IgD-negative memory B cell (primary cell): Measurements from ENCODE around the gene CXXC5. TPM values are rescaled to one million over a fixed set of nuclear protein-coding genes. Genes with fewer than 3 reads are reported as not detected.

Experiments
- H3K27ac Mint-ChIP-seq, 3 donors: one replicate each; pipeline ENCODE4 v1.8.0; 2020 to 2022; ENCODE audit warnings: mild to moderate bottlenecking in 3 of 3, mixed read lengths in 3 of 3, moderate library complexity in 1 of 3
- H3K27me3 Mint-ChIP-seq: one replicate; pipeline ENCODE4 v1.8.0; 2021; ENCODE audit warnings: mixed read lengths
- H3K36me3 Mint-ChIP-seq: one replicate; pipeline ENCODE4 v1.8.0; 2020; ENCODE audit warnings: mild to moderate bottlenecking, mixed read lengths
- H3K4me1 Mint-ChIP-seq, 3 donors: one replicate each; pipeline ENCODE4 v1.8.0; 2020 to 2022; ENCODE audit warnings: mixed read lengths in 3 of 3, mild to moderate bottlenecking in 1 of 3
- H3K4me3 Mint-ChIP-seq, 4 donors: one replicate each; pipeline ENCODE4 v1.8.0; 2020 to 2022; ENCODE audit warnings: mild to moderate bottlenecking in 4 of 4, mixed read lengths in 4 of 4, moderate library complexity in 3 of 4
- H3K9me3 Mint-ChIP-seq, 3 donors: one replicate each; pipeline ENCODE4 v1.8.0; 2020 to 2021; ENCODE audit warnings: mixed read lengths in 3 of 3, mild to moderate bottlenecking in 1 of 3
- polyA plus RNA-seq: library from polyadenylated mRNA; unstranded; fragments of 300-500 nt; fragmentation: Illumina TruSeq; gene quantifications from one replicate; pipeline ENCODE4 v1.2.3, GENCODE V29; 2021

The CXXC5 gene
- polyA plus RNA-seq, 1 donor from 2014 or later: 447 TPM

DNA sequence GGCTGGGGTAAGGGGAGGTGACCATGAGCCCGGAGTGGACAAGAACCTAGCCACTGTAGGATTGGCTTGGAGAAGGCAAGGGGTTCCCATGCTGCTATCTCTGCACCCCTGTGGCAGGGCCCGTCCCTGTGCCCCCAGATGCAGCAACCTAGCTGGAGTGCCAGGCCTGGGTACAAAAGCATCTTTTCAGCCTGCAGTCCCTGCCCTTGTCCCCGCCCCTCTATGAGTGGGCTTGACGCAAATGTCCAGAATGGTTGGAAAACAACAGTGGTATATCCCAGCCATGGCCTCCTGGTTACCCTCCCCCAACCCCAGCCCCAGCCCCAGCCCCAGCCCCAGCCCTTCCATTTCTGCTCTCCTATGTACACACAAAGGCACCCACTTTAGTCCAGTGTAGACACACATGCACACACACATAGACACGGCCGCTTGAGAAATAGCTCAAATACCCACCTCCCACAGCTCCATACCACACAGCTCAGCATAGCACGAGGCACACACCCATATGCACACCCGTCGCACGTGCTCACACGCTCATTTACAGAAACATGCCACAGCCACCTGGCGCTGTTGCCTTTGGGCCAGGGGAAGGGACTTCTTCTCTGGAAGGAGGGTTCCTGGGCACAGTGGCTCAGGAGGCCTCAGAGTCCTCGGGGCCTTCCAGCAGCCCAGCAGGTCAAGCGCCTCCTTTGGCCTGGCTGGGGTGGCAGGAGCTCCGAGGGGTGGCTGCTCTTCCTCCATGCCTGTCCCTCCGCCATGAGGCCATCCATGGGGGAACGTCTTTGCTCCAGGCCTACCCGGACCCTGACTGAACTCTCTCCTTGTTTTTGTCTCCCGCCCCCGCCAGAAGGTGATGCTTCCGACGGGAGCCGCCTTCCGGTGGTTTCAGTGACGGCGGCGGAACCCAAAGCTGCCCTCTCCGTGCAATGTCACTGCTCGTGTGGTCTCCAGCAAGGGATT, 34.1 kb downstream of the CXXC5 start:
- Mint-ChIP-seq H3K9me3 (no peaks in the 10 kb centered on the region), H3K27me3 (no peaks in the 10 kb centered on the region), H3K4me1 (peaks cover 21 to 36% (median 35%) of the 10 kb centered on the region in 3 donors), H3K4me3 (peak overlapping the region in 2 of 4 donors; percentile 14 to 17), H3K27ac (peak overlapping the region in 2 of 3 donors; percentile 53 to 86), H3K36me3 (no peaks in the 10 kb centered on the region)

DNA sequence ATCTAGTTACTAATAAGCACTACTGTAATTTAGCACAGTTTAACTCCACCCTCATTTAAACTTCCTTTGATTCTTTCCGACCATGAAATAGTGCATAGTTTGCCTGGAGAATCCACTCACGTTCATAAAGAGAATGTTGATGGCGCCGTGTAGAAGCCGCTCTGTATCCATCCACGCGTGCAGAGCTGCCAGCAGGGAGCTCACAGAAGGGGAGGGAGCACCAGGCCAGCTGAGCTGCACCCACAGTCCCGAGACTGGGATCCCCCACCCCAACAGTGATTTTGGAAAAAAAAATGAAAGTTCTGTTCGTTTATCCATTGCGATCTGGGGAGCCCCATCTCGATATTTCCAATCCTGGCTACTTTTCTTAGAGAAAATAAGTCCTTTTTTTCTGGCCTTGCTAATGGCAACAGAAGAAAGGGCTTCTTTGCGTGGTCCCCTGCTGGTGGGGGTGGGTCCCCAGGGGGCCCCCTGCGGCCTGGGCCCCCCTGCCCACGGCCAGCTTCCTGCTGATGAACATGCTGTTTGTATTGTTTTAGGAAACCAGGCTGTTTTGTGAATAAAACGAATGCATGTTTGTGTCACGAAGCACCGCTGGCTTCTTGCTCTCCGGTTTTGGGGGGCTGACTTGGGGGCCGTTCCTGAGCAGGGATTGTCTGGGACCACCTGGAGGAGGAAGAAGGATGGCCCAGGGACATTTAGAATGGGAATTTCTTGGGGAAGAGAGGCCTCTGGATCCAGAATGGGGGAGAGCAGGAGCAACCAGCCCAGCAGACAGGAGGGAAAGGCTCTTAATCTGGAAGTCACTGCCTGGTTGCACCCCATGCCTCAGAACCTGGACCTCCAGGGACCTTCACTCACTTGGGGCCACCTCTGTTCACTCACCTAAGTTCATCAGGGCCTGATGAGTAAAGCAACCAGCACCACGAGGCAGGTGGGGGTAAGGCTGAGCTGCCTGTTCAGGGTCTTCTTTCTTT, 35.4 kb downstream of the CXXC5 start:
- Mint-ChIP-seq H3K9me3 (no peaks in the 10 kb centered on the region), H3K36me3 (no peaks in the 10 kb centered on the region), H3K27me3 (no peaks in the 10 kb centered on the region), H3K4me1 (peaks cover 17 to 37% (median 34%) of the 10 kb centered on the region in 3 donors), H3K27ac (peak overlapping the region; percentile 46 to 86 (median 75)), H3K4me3 (peak overlapping the region in 2 of 4 donors; percentile 22 to 49)

DNA sequence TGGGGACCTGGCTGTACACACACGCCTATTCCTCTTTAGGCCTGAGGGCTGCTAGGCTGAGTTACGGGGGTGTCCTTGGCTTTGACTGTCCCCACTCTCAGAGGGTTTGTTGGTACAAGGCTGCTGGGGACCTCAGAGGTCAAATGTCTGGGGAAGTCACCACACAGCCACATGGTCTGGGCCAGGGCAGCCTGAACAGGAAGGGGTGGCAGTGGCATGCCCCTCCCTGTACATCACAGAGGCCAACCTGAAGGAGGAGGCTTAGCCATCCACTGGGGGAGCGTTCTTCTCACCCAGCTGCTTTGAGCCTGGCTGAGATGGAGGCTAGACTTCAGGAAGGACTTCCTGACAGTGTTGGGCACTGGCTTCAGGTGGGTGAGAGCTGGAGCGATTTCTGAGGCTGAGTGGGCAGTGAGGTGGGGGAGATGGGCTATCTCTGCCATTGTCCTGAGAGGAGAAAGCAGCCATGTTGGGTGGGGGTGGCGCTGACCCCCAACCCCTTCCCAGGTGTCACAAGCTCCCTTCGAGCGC, 36.3 kb downstream of the CXXC5 start:
- no peaks in the 10 kb centered on the region for H3K9me3 Mint-ChIP-seq
- H3K27me3 Mint-ChIP-seq: no peaks in the 10 kb centered on the region
- H3K27ac Mint-ChIP-seq: peak overlapping the region in 2 of 3 donors; percentile 82 to 86
- H3K36me3 Mint-ChIP-seq: no peaks in the 10 kb centered on the region
- H3K4me1 Mint-ChIP-seq: peaks cover 23 to 41% (median 41%) of the 10 kb centered on the region in 3 donors
- H3K4me3 Mint-ChIP-seq: peak overlapping the region in 3 of 4 donors; percentile 12 to 28 (median 22)

DNA sequence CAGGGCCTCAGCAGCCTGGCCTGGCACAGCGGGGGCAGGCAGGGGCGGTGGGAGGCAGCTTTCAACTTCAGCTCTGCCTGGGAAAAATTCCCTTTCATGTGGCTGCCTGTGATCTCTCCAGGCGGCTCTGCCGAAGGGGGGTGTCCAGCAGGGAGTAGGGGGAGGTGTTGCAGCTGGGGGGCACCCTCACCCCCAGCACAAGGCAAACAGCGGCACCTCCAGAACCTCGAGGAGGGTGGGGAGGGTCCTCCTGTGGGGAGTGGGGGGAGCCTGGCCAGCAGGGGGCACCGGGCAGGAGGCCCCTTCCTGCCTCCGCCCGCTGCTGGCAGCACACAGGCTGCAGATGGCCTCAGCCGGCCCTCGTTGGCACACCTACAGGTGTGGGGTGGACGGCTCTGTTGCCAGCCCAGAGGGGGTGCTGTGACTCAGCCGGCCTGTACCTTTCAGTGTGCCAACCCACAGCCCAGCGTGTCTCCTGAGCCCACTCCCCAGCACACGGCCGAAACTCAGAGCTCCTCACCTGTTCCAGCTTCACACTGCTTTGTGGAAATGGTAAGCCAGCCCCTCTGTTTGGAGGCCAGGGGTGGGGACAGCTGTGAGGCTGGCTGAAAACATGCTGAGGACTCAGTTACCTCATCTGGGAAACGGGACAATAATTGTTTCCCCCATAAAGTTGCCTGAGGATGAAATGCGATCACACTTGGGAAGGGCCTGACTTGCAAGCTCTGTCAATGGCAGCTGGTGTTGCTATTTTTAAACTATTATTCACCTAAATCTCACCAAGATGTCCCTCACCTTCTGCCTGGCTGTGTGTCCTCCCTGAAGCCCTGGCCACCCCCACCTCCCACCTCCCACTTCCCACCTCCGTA, 37.0 kb downstream of the CXXC5 start:
- Mint-ChIP-seq H3K36me3 (no peaks in the 10 kb centered on the region), H3K9me3 (no peaks in the 10 kb centered on the region), H3K4me3 (peak overlapping the region in 2 of 4 donors; percentile 28 to 92), H3K4me1 (peaks cover 27 to 43% (median 42%) of the 10 kb centered on the region in 3 donors), H3K27me3 (no peaks in the 10 kb centered on the region), H3K27ac (peak overlapping the region; percentile 23 to 86 (median 82))

DNA sequence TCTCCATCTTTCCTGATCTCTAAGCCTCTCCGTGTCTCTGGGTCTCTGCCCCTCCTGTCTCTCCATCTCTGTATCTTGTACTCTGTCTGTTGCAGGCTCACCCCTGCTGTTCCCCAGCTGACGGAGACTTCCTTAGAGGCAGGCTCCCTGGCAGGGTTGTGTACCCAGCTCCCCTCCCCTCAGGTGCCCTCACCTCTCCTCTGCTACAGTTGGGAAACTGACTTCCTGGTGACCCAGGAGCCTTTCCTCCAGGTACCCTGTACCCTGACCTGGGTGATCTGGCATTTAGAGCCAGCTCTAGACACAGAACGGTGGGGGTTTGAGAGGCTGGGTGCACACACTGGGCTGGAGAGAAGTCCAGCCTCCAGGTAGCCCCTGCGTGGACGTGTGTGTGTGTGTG, 37.7 kb downstream of the CXXC5 start:
- Mint-ChIP-seq H3K4me1 (peaks cover 29 to 44% (median 44%) of the 10 kb centered on the region in 3 donors), H3K4me3 (peak overlapping the region in 2 of 4 donors; percentile 28 to 92), H3K27ac (peak overlapping the region in 2 of 3 donors; percentile 36 to 54), H3K9me3 (no peaks in the 10 kb centered on the region), H3K27me3 (no peaks in the 10 kb centered on the region), H3K36me3 (no peaks in the 10 kb centered on the region)

DNA sequence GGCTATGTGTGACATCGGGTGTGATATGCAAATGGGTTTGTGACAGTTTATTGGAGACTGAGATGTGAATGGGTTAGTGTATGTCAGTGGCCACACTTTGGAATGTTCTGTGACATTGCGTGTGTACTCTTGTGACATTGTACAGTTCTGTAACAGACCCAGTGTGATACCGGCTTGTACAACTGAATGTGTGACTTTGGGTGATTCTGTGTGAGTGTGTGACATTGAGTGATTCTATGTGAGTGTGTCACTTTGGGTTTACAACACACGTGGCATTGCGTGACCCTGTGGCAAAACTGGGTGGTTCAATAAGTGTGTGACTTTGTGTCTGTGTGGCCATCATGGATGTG, 38.2 kb downstream of the CXXC5 start:
- peak overlapping the region; percentile 36 to 83 (median 54) for H3K27ac Mint-ChIP-seq
- peak overlapping the region in 2 of 4 donors; percentile 64 to 67 for H3K4me3 Mint-ChIP-seq
- H3K9me3 Mint-ChIP-seq: no peaks in the 10 kb centered on the region
- no peaks in the 10 kb centered on the region for H3K36me3 Mint-ChIP-seq
- no peaks in the 10 kb centered on the region for H3K27me3 Mint-ChIP-seq
- H3K4me1 Mint-ChIP-seq: peaks cover 29 to 44% (median 44%) of the 10 kb centered on the region in 3 donors

DNA sequence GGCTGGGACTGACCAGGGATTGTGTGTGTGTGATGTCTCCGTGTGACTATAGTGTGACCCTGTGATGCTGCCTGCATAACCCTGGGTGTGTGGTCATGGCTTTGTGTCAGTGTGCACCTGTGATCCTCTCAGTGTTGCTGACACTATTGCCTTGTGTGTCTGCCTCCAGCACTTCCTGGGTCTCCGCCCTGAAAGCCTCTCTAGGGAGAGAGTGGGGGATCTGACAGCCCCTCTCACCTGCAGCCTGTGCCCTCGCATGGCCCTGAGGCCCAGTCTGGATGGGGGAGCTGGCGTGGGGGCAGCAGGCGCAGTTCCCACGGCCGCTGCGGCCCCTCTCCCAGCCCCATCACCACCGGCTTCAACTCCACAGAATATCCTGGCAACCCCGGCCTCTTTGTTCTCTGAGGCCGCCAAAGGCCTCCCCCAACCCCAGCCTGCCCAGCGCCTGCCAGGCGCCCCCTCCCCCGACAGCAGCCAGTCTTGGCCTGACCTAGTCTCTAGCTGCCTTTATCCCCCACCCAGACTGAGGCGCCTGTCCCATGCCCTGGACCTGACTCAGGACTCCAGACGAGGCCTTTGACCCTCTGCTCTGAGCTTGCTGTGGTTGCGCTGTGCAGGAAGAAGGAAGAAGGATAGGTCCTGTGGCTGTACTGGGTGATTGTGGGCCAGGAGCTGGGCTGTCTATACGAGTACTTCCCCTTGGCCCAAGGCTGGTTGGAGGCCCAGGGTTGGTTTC, 38.7 kb downstream of the CXXC5 start:
- Mint-ChIP-seq H3K4me3 (peak overlapping the region in 2 of 4 donors; percentile 64 to 67), H3K4me1 (peaks cover 29 to 44% (median 44%) of the 10 kb centered on the region in 3 donors), H3K27ac (peak overlapping the region; percentile 36 to 84 (median 54)), H3K9me3 (no peaks in the 10 kb centered on the region), H3K36me3 (no peaks in the 10 kb centered on the region), H3K27me3 (no peaks in the 10 kb centered on the region)

DNA sequence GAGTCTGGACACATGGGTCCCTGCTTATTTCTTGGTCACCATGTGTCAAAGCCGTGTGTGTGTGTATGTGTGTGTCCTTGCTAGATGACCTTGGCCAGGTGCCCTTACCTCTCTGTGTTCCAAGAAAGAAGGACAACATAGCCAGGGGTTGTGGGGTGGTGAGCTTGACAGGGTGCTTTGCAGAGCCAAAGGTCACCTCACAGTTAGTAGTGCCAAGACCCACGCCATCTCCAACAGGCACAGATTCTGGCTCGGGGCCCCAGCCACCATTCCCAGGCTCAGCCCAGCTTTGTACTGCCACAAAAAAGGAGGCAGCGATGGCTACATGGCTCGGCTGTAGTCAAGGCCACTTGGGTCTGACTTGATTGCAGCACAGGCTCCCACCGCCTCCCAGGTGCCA, 39.5 kb downstream of the CXXC5 start:
- H3K27ac Mint-ChIP-seq: peak overlapping the region; percentile 36 to 84 (median 54)
- H3K4me1 Mint-ChIP-seq: peaks cover 29 to 44% (median 41%) of the 10 kb centered on the region in 3 donors
- H3K27me3 Mint-ChIP-seq: no peaks in the 10 kb centered on the region
- peak overlapping the region in 1 of 4 donors; percentile 27 for H3K4me3 Mint-ChIP-seq
- H3K36me3 Mint-ChIP-seq: no peaks in the 10 kb centered on the region
- H3K9me3 Mint-ChIP-seq: no peaks in the 10 kb centered on the region

DNA sequence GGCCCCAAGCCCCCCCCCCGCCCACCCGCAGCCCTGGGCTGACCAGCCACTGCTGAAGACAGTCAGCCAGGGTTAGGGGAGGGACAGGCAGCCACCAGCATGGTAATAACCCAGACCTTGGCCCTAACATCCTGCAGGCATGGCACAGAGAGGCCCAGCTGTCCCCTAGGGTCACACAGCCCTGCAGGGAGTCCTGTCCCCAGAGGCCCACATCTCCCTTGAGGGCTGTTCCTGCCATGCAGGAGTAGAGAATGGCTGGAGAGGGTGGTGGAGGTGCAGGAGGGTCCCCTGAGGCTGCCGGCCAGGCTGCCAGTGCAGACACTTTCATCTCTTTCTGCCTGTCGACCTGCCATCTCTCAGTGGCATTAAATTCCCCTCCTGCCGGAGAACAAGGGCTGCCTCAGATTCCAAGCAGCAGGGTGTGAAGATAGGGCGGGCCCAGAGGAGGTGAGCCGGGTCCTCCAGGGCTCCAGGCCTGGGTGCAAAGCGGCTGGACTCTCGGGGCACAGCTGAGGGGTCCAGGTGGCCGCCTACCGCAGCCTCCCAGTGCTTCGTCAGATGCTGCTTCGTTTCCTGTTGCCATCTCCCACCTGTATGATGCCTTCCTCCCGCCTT, 40.0 kb downstream of the CXXC5 start:
- Mint-ChIP-seq H3K27me3 (no peaks in the 10 kb centered on the region), H3K9me3 (no peaks in the 10 kb centered on the region), H3K36me3 (no peaks in the 10 kb centered on the region), H3K27ac (peak overlapping the region in 2 of 3 donors; percentile 72 to 87), H3K4me3 (peak overlapping the region in 1 of 4 donors; percentile 22), H3K4me1 (peaks cover 26 to 41% (median 36%) of the 10 kb centered on the region in 3 donors)

DNA sequence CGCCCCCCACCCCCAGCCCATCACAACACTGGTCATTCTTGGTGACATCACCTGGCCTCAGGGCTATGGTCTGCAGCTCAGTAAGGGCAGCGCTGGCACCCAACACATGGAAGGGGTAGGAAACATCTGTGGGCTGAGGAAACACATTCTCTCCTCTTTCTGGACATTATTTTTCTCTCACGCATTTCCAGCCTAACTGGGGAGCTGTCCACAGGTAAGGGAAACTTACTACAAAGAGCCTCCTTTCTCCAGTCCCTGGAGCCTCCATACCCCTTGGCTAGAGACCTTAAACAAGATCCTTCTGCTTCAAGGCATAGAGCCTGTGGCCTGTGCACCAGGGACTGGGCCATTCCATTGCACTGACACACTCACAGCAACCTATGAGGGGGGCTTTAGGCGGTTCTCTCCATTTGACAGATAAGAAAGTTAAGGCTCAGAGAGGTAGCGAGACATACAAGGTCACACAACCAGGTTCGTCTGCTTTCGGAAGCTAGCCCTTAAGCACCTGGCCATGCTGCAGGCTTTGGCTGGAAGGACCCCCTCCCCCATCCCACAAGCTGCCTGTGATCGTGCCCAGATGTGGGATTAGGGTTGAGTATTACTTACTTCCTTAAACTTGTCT, 40.7 kb downstream of the CXXC5 start:
- Mint-ChIP-seq H3K4me1 (peaks cover 23 to 37% (median 33%) of the 10 kb centered on the region in 3 donors), H3K27ac (peak overlapping the region; percentile 28 to 87 (median 72)), H3K36me3 (no peaks in the 10 kb centered on the region), H3K4me3 (peak overlapping the region in 3 of 4 donors; percentile 4 to 81 (median 49)), H3K9me3 (no peaks in the 10 kb centered on the region), H3K27me3 (no peaks in the 10 kb centered on the region)

DNA sequence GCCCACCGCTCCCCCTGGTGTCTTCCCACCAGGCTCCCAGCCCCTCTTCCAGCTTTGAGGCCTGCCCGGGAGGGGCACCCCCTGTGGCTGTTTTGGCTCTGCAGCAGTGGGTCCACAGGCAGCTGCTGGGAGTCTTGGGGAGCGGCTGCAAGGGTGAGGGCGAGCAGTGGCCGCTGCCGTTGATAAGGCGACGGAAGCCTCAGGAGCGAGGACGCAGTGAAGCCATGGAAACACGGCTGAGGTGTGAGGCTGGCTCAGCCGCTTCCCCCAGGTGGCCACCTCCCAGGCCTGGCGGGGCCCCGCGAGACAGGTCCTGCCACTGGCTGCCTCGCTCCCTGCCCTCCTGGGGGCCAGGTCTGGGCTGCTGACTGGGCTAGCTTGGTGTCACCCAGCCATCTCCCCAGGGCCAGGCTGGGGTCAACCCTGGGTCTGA, 41.5 kb downstream of the CXXC5 start:
- H3K4me3 Mint-ChIP-seq: peak overlapping the region in 3 of 4 donors; percentile 3 to 79 (median 76)

DNA sequence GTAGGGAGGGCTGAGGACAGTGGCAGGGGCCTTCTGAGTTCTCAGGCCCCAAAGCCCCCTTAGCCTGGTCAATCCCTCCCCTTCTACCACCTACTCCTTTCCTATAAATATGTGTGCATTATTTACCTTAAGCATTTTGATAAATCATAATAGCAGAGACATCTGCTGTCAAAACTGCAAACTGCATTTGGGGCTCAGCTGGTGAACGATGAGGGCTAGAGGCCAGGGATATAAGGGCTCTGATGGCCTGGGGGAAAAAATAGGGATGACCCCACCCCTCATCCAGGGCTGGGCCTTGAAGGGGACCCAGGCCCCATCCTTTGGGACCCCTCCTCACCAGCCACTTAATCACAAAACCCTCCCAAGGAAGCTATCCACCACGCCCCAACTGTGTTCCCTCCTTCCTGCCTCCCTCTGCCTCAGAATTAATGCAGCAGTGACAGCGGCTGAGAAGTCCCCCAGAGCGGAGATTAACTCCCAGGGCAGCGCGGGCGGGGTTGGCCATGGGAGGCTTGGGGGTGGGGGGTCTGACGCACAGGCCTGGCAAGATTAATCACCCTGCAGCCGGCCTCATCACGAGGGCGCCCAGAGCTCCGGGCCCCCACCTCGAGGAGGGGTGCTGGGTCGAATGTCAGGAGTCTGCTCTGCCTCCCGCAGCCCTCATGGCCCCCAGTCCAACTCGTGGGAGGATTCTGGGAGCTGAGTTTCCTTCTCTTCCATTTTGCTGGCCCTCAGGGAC, 42.1 kb downstream of the CXXC5 start:
- H3K9me3 Mint-ChIP-seq: no peaks in the 10 kb centered on the region
- no peaks in the 10 kb centered on the region for H3K27me3 Mint-ChIP-seq
- peak overlapping the region in 3 of 4 donors; percentile 3 to 79 (median 76) for H3K4me3 Mint-ChIP-seq
- H3K27ac Mint-ChIP-seq: peak overlapping the region in 2 of 3 donors; percentile 73 to 94
- H3K36me3 Mint-ChIP-seq: no peaks in the 10 kb centered on the region
- peaks cover 27 to 30% (median 29%) of the 10 kb centered on the region in 3 donors for H3K4me1 Mint-ChIP-seq

More for the DNA sequence above, 41.5 kb downstream of the CXXC5 start:
- H3K27ac Mint-ChIP-seq: peak overlapping the region in 2 of 3 donors; percentile 87 to 94
- no peaks in the 10 kb centered on the region for H3K36me3 Mint-ChIP-seq
- H3K27me3 Mint-ChIP-seq: no peaks in the 10 kb centered on the region
- H3K4me1 Mint-ChIP-seq: peaks cover 27 to 30% (median 29%) of the 10 kb centered on the region in 3 donors
- H3K9me3 Mint-ChIP-seq: no peaks in the 10 kb centered on the region
